HepG2 (cell line): ENCODE measurements around the gene DHX8. TPM values are rescaled to one million over a fixed set of nuclear protein-coding genes. Genes with fewer than 3 reads are reported as not detected.

ENCODE experiments used
- ATAC-seq: fragments of 200-7000 bp; cut with Tn5 transposase; 3 replicates; pipeline ENCODE4 v1.9.1; 2020; ENCODE audit warnings: mild to moderate bottlenecking, moderate library complexity
- BruUV-seq: library from RNA; stranded (reverse); fragments of 400-500 nt; replicated peaks from 2 replicates; lab custom pipeline; 2021; lab: Mats Ljungman, UMichigan
- CTCF ChIA-PET: fragments of 300-600 bp; formaldehyde crosslinking; extraction: SDS; loops from one replicate; lab custom pipeline; 2021; ENCODE audit warnings: low total read pairs, inconsistent platforms, low intra/inter-chr PET ratio; lab: Yijun Ruan, JAX
- POLR2A ChIA-PET: fragments of 350-600 bp; sonication (Branson Sonifier 250); formaldehyde crosslinking; loops from one replicate; lab custom pipeline; 2020; ENCODE audit warnings: antibody characterized with exemption, inconsistent platforms; lab: Yijun Ruan, JAX
- DNase-seq: peaks from one replicate; pipeline ENCODE4 v3.0.0-alpha.2; 2015; ENCODE audit warnings: low spot score
- FAIRE-seq: peaks from 3 replicates; lab custom pipeline; 2011; peaks lifted over from hg19 to GRCh38; lab: Jason Lieb, UNC
- H2AFZ ChIP-seq: one replicate; pipeline ENCODE4 v1.6.1; 2011; ENCODE audit warnings: low read length, inconsistent platforms
- H3K27ac ChIP-seq: fragments of 300-600 bp; 3 replicates; pipeline ENCODE4 v1.8.0; 2011; ENCODE audit warnings: mixed run types, mild to moderate bottlenecking, mixed read lengths, low read length, inconsistent platforms; ENCODE audit not compliant: insufficient read depth; ENCODE audit errors: extremely low read length
- H3K27me3 ChIP-seq, 2 experiments: fragments of 200-600 bp in 1 of 2; 2 replicates in 1 of 2; 3 replicates in 1 of 2; pipeline versions ENCODE4 v1.6.0 to v1.8.0; 2011; ENCODE audit warnings: low read length in 2 of 2, mild to moderate bottlenecking in 2 of 2, moderate library complexity in 2 of 2, inconsistent platforms in 1 of 2; ENCODE audit not compliant: insufficient read depth in 2 of 2, control insufficient read depth in 1 of 2
- H3K36me3 ChIP-seq, 2 experiments: fragments of 200-600 bp in 1 of 2; replicated peaks in 1 of 2; 2 replicates in 1 of 2; 3 replicates in 1 of 2; pipeline versions ENCODE4 v1.5.1 to v1.8.0; 2011; ENCODE audit warnings: low read length in 2 of 2, inconsistent platforms in 1 of 2; ENCODE audit not compliant: insufficient read depth in 2 of 2, control insufficient read depth in 1 of 2
- H3K4me1 ChIP-seq: 2 replicates; pipeline ENCODE4 v1.5.1; 2012; ENCODE audit warnings: low read length, inconsistent platforms; ENCODE audit not compliant: insufficient read depth
- H3K4me2 ChIP-seq: 2 replicates; pipeline ENCODE4 v1.6.0; 2011; ENCODE audit warnings: low read depth, low read length, inconsistent platforms
- H3K4me3 ChIP-seq, 3 experiments: fragments of 200-600 bp in 1 of 3; sonication (generic), shearing (Covaris generic) in 1 of 3; replicated peaks in 1 of 3; 2 replicates each; pipeline ENCODE4 v1.5.1; 2011 to 2016; ENCODE audit warnings: low read length in 3 of 3, inconsistent platforms in 2 of 3, low read depth in 2 of 3, mild to moderate bottlenecking in 2 of 3, control low read depth in 1 of 3, mixed read lengths in 1 of 3; ENCODE audit not compliant: insufficient read depth in 1 of 3
- H3K79me2 ChIP-seq: one replicate; pipeline ENCODE4 v1.6.1; 2011; ENCODE audit warnings: low read length, inconsistent platforms; ENCODE audit not compliant: insufficient read depth
- H3K9ac ChIP-seq: 2 replicates; pipeline ENCODE4 v1.6.0; 2011; ENCODE audit warnings: mild to moderate bottlenecking, low read depth, low read length, inconsistent platforms; ENCODE audit not compliant: insufficient read depth
- H3K9me3 ChIP-seq: 2 replicates; pipeline ENCODE4 v1.5.1; 2012; ENCODE audit warnings: mild to moderate bottlenecking, low read length
- H4K20me1 ChIP-seq: 2 replicates; pipeline ENCODE4 v1.6.0; 2011; ENCODE audit warnings: inconsistent platforms, mild to moderate bottlenecking, low read length, moderate library complexity; ENCODE audit not compliant: insufficient read depth
- AHR ChIP-seq: IDR thresholded peaks from 2 replicates; pipeline ENCODE4 v1.6.1; 2018; ENCODE audit warnings: missing genetic modification reagents, missing compliant biosample characterization
- RBM22 ChIP-seq: fragments of 200-400 bp; formaldehyde crosslinking; optimal IDR thresholded peaks from 2 replicates; pipeline ENCODE3; 2017; ENCODE audit warnings: mild to moderate bottlenecking, low read length, moderate library complexity
- REPIN1 ChIP-seq: sonication (generic); formaldehyde crosslinking; IDR thresholded peaks from 2 replicates; pipeline ENCODE4 v1.8.0; 2022; ENCODE audit warnings: missing genetic modification reagents, low read depth, mild to moderate bottlenecking, borderline replicate concordance
- TERF1 ChIP-seq: sonication (generic); formaldehyde crosslinking; IDR thresholded peaks from 2 replicates; pipeline ENCODE4 v1.8.0; 2022; ENCODE audit warnings: mild to moderate bottlenecking, missing genetic modification reagents, moderate library complexity
- WGBS: methylation state at CpG from one replicate; pipeline ENCODE4 v1.1.6; 2017; ENCODE audit warnings: low lambda C conversion rate; 5-methylcytosine and 5-hydroxymethylcytosine counted together
- in situ Hi-C: cut with HindIII; loops from 2 replicates; pipeline ENCODE4 v1.10.0; 2017; ENCODE audit warnings: low pct_unique_long_range_greater_than_20kb; ENCODE audit not compliant: extremely low pct_ligation_motif_present
- intact Hi-C: fragments of 100-400 bp; cut with micrococcal nuclease; formaldehyde crosslinking; loops from one replicate; pipeline ENCODE4 v1.10.0; 2022; ENCODE audit not compliant: unreplicated experiment
- polyA plus RNA-seq, 8 experiments: library from polyadenylated mRNA; depleted of rRNA in 3 of 8; stranded (reverse) in 7 of 8; unstranded in 1 of 8; fragments of >200 nt; fragmentation: Illumina TruSeq in 4 of 8; extraction: Trizol in 4 of 8; gene quantifications; 2 replicates each; pipeline versions ENCODE4 v1.2.1 to v1.2.3, GENCODE V29; 2011 to 2016; ENCODE audit warnings: low read depth in 4 of 8, missing spikeins in 1 of 8, mixed read lengths in 1 of 8; ENCODE audit not compliant: insufficient read depth in 1 of 8
- total RNA-seq, 5 experiments: library from RNA; depleted of rRNA; stranded (reverse); fragments of >200 nt; fragmentation: Illumina TruSeq; extraction: Trizol; gene quantifications; 2 replicates each; pipeline ENCODE4 v1.2.3, GENCODE V29; 2016; ENCODE audit warnings: low read depth in 1 of 5
- TF ChIP-seq, protein P1 (sequence below): sonication (generic); formaldehyde crosslinking; conservative IDR thresholded peaks from 2 replicates; pipeline ENCODE4 v1.8.0; 2022; ENCODE audit warnings: low read depth, missing genetic modification reagents

The DHX8 gene
- total and polyA plus RNA-seq, 2 of the 13 experiments (the other 11 are each of a cell fraction or from before 2014, with no cell fraction given), result 24.8 to 48.9 TPM

GRCh38 chr17:43515656-43516055 is 31.9 kb downstream of the DHX8 start:
- Histone ChIP-seq H3K27ac (no peak overlapping the region), H3K4me3 (no peak overlapping the region), H3K9me3 (no peaks in the 10 kb centered on the region), H3K36me3 (peaks cover 27 to 84% of the 10 kb centered on the region in 2 experiments), H3K27me3 (no peaks in the 10 kb centered on the region), H3K79me2 (no peaks in the 10 kb centered on the region), H3K4me2 (no peak overlapping the region), H2AFZ (no peak overlapping the region), H3K4me1 (peaks cover 15% of the 10 kb centered on the region), H3K9ac (no peak overlapping the region), H4K20me1 (no peaks in the 10 kb centered on the region)
- WGBS, result 100% methylated on average over 1 of the region's 1 CpG
- intact Hi-C loops (no loop called here), in situ Hi-C loops (loop anchor here (10.0 kb wide), 1 partner anchor 249 kb away; no protein-coding TSS in a partner anchor)
- no TSS peak for BruUV-seq
- ChIA-PET POLR2A (interaction anchor here (1.4 to 1.8 kb wide), 2 partner anchors 15 to 31 kb away, joined by 6 read pairs; partner anchors contain the start of gene ETV4), CTCF (no interaction called here)
- no peak for FAIRE-seq
- no peak for DNase-seq
- no peak for ATAC-seq
- TF ChIP-seq, protein P1, sequence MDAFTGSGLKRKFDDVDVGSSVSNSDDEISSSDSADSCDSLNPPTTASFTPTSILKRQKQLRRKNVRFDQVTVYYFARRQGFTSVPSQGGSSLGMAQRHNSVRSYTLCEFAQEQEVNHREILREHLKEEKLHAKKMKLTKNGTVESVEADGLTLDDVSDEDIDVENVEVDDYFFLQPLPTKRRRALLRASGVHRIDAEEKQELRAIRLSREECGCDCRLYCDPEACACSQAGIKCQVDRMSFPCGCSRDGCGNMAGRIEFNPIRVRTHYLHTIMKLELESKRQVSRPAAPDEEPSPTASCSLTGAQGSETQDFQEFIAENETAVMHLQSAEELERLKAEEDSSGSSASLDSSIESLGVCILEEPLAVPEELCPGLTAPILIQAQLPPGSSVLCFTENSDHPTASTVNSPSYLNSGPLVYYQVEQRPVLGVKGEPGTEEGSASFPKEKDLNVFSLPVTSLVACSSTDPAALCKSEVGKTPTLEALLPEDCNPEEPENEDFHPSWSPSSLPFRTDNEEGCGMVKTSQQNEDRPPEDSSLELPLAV (CRISPR knock-in tag), result no peak
- TF ChIP-seq RBM22 (peak; percentile 35), REPIN1 (no peak), TERF1 (CRISPR knock-in tag) (no peak)

GRCh38 chr17:43517161-43517560 is 33.4 kb downstream of the DHX8 start:
- 95% methylated on average over 6 of the region's 6 CpGs for WGBS
- H3K4me1 ChIP-seq, result peaks cover 27% of the 10 kb centered on the region
- no peak overlapping the region for H2AFZ ChIP-seq
- BruUV-seq, result no TSS peak
- H3K4me2 ChIP-seq, result no peak overlapping the region
- DNase-seq (no peak), ATAC-seq (no peak), FAIRE-seq (no peak)
- no peak overlapping the region for H3K27ac ChIP-seq
- ChIA-PET POLR2A (interaction anchor here (1.0 to 1.4 kb wide), 5 partner anchors 9 to 56 kb away, joined by 3 to 10 read pairs (median 3); partner anchors contain the start of gene ETV4), CTCF (no interaction called here)
- no peaks in the 10 kb centered on the region for H3K27me3 ChIP-seq
- intact Hi-C loops, result no loop called here
- H3K4me3 ChIP-seq, result no peak overlapping the region
- H3K79me2 ChIP-seq, result no peaks in the 10 kb centered on the region
- no peak for TF ChIP-seq AHR (CRISPR knock-in tag)
- H3K36me3 ChIP-seq, result peaks cover 34 to 87% of the 10 kb centered on the region in 2 experiments
- no peaks in the 10 kb centered on the region for H4K20me1 ChIP-seq
- H3K9me3 ChIP-seq, result no peaks in the 10 kb centered on the region
- in situ Hi-C loops, result loop anchor here (10.0 kb wide), 1 partner anchor 248 kb away; no protein-coding TSS in a partner anchor
- H3K9ac ChIP-seq, result no peak overlapping the region
